Sigmoid colon (tissue), 7 donors: ENCODE data around the gene ELAVL2. TPM values are rescaled to one million over a fixed set of nuclear protein-coding genes. Genes with fewer than 3 reads are reported as not detected.

ENCODE experiments used
- DNase-seq: peaks from one replicate; pipeline ENCODE4 v3.0.0-alpha.2; 2019
- H3K27ac ChIP-seq, 4 donors: fragments of 200-600 bp; sonication (generic); one replicate each; pipeline ENCODE4 v1.5.1; 2016 to 2019; ENCODE audit warnings: mild to moderate bottlenecking in 1 of 4
- H3K27me3 ChIP-seq, 3 donors: fragments of 200-600 bp; sonication (generic); one replicate each; pipeline ENCODE4 v1.5.1; 2019; ENCODE audit warnings: mild to moderate bottlenecking in 1 of 3
- H3K36me3 ChIP-seq, 4 donors: fragments of 200-600 bp; sonication (generic); one replicate each; pipeline ENCODE4 v1.5.1; 2016 to 2019
- H3K4me1 ChIP-seq, 4 donors: fragments of 200-600 bp; sonication (generic); one replicate each; pipeline ENCODE4 v1.5.1; 2017 to 2019
- H3K4me3 ChIP-seq, 4 donors: fragments of 200-600 bp; sonication (generic); one replicate each; pipeline ENCODE4 v1.5.1; 2017 to 2019; ENCODE audit warnings: mild to moderate bottlenecking in 2 of 4, moderate library complexity in 1 of 4
- H3K9me3 ChIP-seq, 4 donors: fragments of 200-600 bp in 3 of 4; sonication (generic) in 3 of 4; one replicate each; pipeline versions ENCODE4 v1.5.1 to v1.6.1; 2013 to 2019
- CTCF ChIP-seq, 4 experiments: fragments of 450-650 bp in 3 of 4; fragments of 200-600 bp in 1 of 4; IDR thresholded peaks; one replicate each; pipeline ENCODE4 v1.5.1; 2016 to 2019; ENCODE audit warnings: antibody characterized with exemption in 4 of 4, mild to moderate bottlenecking in 3 of 4, moderate library complexity in 2 of 4
- EP300 ChIP-seq, 4 donors: sonication (generic); formaldehyde crosslinking; IDR thresholded peaks; one replicate each; pipeline ENCODE4 v1.6.1; 2017; ENCODE audit warnings: antibody characterized with exemption in 4 of 4
- POLR2A ChIP-seq, 2 donors: fragments of 450-650 bp; IDR thresholded peaks; one replicate each; pipeline ENCODE4 v1.6.1; 2016; ENCODE audit warnings: antibody characterized with exemption in 2 of 2, mild to moderate bottlenecking in 2 of 2, moderate library complexity in 2 of 2
- POLR2AphosphoS5 ChIP-seq, 4 donors: sonication (generic); formaldehyde crosslinking; IDR thresholded peaks; one replicate each; pipeline ENCODE4 v1.6.1; 2017; ENCODE audit warnings: antibody characterized with exemption in 4 of 4
- WGBS, 2 donors: extraction: QIAGEN DNeasy Blood & Tissue Kit; methylation state at CpG; one replicate each; pipeline ENCODE4 v1.1.7; 2013; 5-methylcytosine and 5-hydroxymethylcytosine counted together
- intact Hi-C: fragments of 100-400 bp; cut with DNase I; formaldehyde crosslinking; loops from one replicate; pipeline ENCODE4 v1.15.1; 2023
- polyA plus RNA-seq, 3 donors: library from polyadenylated mRNA; stranded (reverse); fragments of 200-250 nt; gene quantifications; one replicate each; pipeline ENCODE4 v1.2.3, GENCODE V29; 2013
- total RNA-seq, 4 donors: library from RNA; depleted of rRNA; stranded (reverse); fragments of >200 nt; gene quantifications; one replicate each; pipeline ENCODE4 v1.1.0, GENCODE V29; 2016
- donor health status: healthy with polysubstance abuse.
- donor health status: Bipolar disorder and iron deficiency.
- donor health status: healthy.

Gene ELAVL2
- total and polyA plus RNA-seq, 7 donors, result 0.16 to 0.36 (median 0.22) TPM; not detected in 4

GRCh38 chr9:23669776-23670175, 156.3 kb downstream of the ELAVL2 start:
- Histone ChIP-seq H3K4me1 (no peaks in the 10 kb centered on the region), H3K9me3 (no peaks in the 10 kb centered on the region), H3K36me3 (no peaks in the 10 kb centered on the region), H3K27ac (no peak overlapping the region), H3K4me3 (no peak overlapping the region), H3K27me3 (no peaks in the 10 kb centered on the region)
- intact Hi-C loops, result no loop called here
- 89 to 97% methylated on average over 1 of the region's 1 CpG for WGBS, 2 donors
- TF ChIP-seq CTCF (IDR thresholded peaks at IDR 0.05) (no peak), POLR2AphosphoS5 (IDR thresholded peaks at IDR 0.05) (no peak), EP300 (IDR thresholded peaks at IDR 0.05) (no peak), POLR2A (IDR thresholded peaks at IDR 0.05) (no peak)
- no peak for DNase-seq

- 16 to 68% methylated on average over 2 of the region's 2 CpGs for WGBS, 2 donors
- TF ChIP-seq EP300 (IDR thresholded peaks at IDR 0.05) (no peak), POLR2A (IDR thresholded peaks at IDR 0.05) (no peak), CTCF (IDR thresholded peaks at IDR 0.05) (no peak), POLR2AphosphoS5 (IDR thresholded peaks at IDR 0.05) (no peak)
Measured at GRCh38 chr9:23665635-23666034, 160.4 kb downstream of the ELAVL2 start.

GRCh38 chr9:23665051-23665450, 161.0 kb downstream of the ELAVL2 start:
- DNase-seq, result no peak
- Histone ChIP-seq H3K36me3 (no peaks in the 10 kb centered on the region), H3K4me3 (no peak overlapping the region), H3K4me1 (no peaks in the 10 kb centered on the region), H3K9me3 (no peaks in the 10 kb centered on the region), H3K27me3 (no peaks in the 10 kb centered on the region), H3K27ac (no peak overlapping the region)
- intact Hi-C loops, result no loop called here
- no peak for TF ChIP-seq POLR2AphosphoS5 (IDR thresholded peaks at IDR 0.05)
- no peak for TF ChIP-seq EP300 (IDR thresholded peaks at IDR 0.05)
- no peak for TF ChIP-seq POLR2A (IDR thresholded peaks at IDR 0.05)
- TF ChIP-seq CTCF (IDR thresholded peaks at IDR 0.05), result no peak
- WGBS, 2 donors, result 75 to 83% methylated on average over 3 of the region's 3 CpGs

More at GRCh38 chr9:23665635-23666034, 160.4 kb downstream of the ELAVL2 start:
- H3K4me3 ChIP-seq, result no peak overlapping the region
- no peak overlapping the region for H3K27ac ChIP-seq
- H3K9me3 ChIP-seq, result no peaks in the 10 kb centered on the region
- H3K36me3 ChIP-seq, result no peaks in the 10 kb centered on the region
- no peak for DNase-seq
- H3K4me1 ChIP-seq, result no peaks in the 10 kb centered on the region
- intact Hi-C loops, result no loop called here
- no peaks in the 10 kb centered on the region for H3K27me3 ChIP-seq

- no peak for DNase-seq
- Histone ChIP-seq H3K27ac (no peak overlapping the region), H3K4me1 (no peaks in the 10 kb centered on the region), H3K27me3 (no peaks in the 10 kb centered on the region), H3K36me3 (no peaks in the 10 kb centered on the region), H3K9me3 (no peaks in the 10 kb centered on the region), H3K4me3 (no peak overlapping the region)
- TF ChIP-seq CTCF (IDR thresholded peaks at IDR 0.05) (no peak), POLR2A (IDR thresholded peaks at IDR 0.05) (no peak)
- intact Hi-C loops, result no loop called here
Measured at GRCh38 chr9:23663946-23664345, 162.1 kb downstream of the ELAVL2 start.

- no peak overlapping the region for H3K27ac ChIP-seq
- 18 to 66% methylated on average over 6 of the region's 6 CpGs for WGBS, 2 donors
- DNase-seq, result no peak
- no peaks in the 10 kb centered on the region for H3K27me3 ChIP-seq
- no peaks in the 10 kb centered on the region for H3K4me1 ChIP-seq
- H3K9me3 ChIP-seq, result no peaks in the 10 kb centered on the region
- TF ChIP-seq CTCF (IDR thresholded peaks at IDR 0.05), result no peak
- TF ChIP-seq EP300 (IDR thresholded peaks at IDR 0.05), result no peak
- TF ChIP-seq POLR2AphosphoS5 (IDR thresholded peaks at IDR 0.05), result no peak
- no peak for TF ChIP-seq POLR2A (IDR thresholded peaks at IDR 0.05)
- no peaks in the 10 kb centered on the region for H3K36me3 ChIP-seq
- intact Hi-C loops, result no loop called here
- H3K4me3 ChIP-seq, result no peak overlapping the region
Measured at GRCh38 chr9:23663536-23663935, 162.5 kb downstream of the ELAVL2 start.
